ENCODE measurements around the gene NFIA. TPM values are rescaled to one million over a fixed set of nuclear protein-coding genes. Genes with fewer than 3 reads are reported as not detected.

Gene NFIA
- total and polyA plus RNA-seq, 10 of the 15 experiments (the other 5 are each of a cell fraction or from before 2014, with no cell fraction given): 0.10 to 0.16 TPM; not detected in 8

GRCh38 chr1:61474963-61475362, 392.6 kb downstream of the NFIA start (continued):
- TF ChIP-seq CUX1 (IDR thresholded peaks at IDR 0.05; ENCODE audit: insufficient replicate concordance, low read depth, low read length) (no peak), EZH2 (IDR thresholded peaks at IDR 0.05; ENCODE audit: borderline replicate concordance, control insufficient read depth, low read depth, low read length) (no peak), MEF2B (IDR thresholded peaks at IDR 0.05; ENCODE audit: partially characterized antibody, poor library complexity, severe bottlenecking) (no peak), SUPT20H (IDR thresholded peaks at IDR 0.05; ENCODE audit: borderline replicate concordance, control insufficient read depth, low read depth, low read length) (no peak), BCL11A (IDR thresholded peaks at IDR 0.05; ENCODE audit: low read depth, low read length) (no peak), NRF1 (conservative IDR thresholded peaks at IDR 0.05; ENCODE audit: low read depth, low read length) (no peak)
- TF ChIP-seq, protein P1, sequence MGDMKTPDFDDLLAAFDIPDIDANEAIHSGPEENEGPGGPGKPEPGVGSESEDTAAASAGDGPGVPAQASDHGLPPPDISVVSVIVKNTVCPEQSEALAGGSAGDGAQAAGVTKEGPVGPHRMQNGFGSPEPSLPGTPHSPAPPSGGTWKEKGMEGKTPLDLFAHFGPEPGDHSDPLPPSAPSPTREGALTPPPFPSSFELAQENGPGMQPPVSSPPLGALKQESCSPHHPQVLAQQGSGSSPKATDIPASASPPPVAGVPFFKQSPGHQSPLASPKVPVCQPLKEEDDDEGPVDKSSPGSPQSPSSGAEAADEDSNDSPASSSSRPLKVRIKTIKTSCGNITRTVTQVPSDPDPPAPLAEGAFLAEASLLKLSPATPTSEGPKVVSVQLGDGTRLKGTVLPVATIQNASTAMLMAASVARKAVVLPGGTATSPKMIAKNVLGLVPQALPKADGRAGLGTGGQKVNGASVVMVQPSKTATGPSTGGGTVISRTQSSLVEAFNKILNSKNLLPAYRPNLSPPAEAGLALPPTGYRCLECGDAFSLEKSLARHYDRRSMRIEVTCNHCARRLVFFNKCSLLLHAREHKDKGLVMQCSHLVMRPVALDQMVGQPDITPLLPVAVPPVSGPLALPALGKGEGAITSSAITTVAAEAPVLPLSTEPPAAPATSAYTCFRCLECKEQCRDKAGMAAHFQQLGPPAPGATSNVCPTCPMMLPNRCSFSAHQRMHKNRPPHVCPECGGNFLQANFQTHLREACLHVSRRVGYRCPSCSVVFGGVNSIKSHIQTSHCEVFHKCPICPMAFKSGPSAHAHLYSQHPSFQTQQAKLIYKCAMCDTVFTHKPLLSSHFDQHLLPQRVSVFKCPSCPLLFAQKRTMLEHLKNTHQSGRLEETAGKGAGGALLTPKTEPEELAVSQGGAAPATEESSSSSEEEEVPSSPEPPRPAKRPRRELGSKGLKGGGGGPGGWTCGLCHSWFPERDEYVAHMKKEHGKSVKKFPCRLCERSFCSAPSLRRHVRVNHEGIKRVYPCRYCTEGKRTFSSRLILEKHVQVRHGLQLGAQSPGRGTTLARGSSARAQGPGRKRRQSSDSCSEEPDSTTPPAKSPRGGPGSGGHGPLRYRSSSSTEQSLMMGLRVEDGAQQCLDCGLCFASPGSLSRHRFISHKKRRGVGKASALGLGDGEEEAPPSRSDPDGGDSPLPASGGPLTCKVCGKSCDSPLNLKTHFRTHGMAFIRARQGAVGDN (IDR thresholded peaks at IDR 0.05): no peak

Data from GM12878 (cell line).